HepG2 (cell line): ENCODE measurements around the gene NRL. TPM values are rescaled to one million over a fixed set of nuclear protein-coding genes. Genes with fewer than 3 reads are reported as not detected.
A peak's percentile ranks its signal among the peaks of the same experiment; 100 is the strongest.

Experiments
- ATAC-seq: fragments of 200-7000 bp; cut with Tn5 transposase; 3 replicates; pipeline ENCODE4 v1.9.1; 2020; ENCODE audit warnings: mild to moderate bottlenecking, moderate library complexity
- BruUV-seq: library from RNA; stranded (reverse); fragments of 400-500 nt; replicated peaks from 2 replicates; lab custom pipeline; 2021; lab: Mats Ljungman, UMichigan
- CTCF ChIA-PET: fragments of 300-600 bp; formaldehyde crosslinking; extraction: SDS; loops from one replicate; lab custom pipeline; 2021; ENCODE audit warnings: low total read pairs, inconsistent platforms, low intra/inter-chr PET ratio; lab: Yijun Ruan, JAX
- POLR2A ChIA-PET: fragments of 350-600 bp; sonication (Branson Sonifier 250); formaldehyde crosslinking; loops from one replicate; lab custom pipeline; 2020; ENCODE audit warnings: antibody characterized with exemption, inconsistent platforms; lab: Yijun Ruan, JAX
- DNase-seq: peaks from one replicate; pipeline ENCODE4 v3.0.0-alpha.2; 2015; ENCODE audit warnings: low spot score
- FAIRE-seq: peaks from 3 replicates; lab custom pipeline; 2011; peaks lifted over from hg19 to GRCh38; lab: Jason Lieb, UNC
- H2AFZ ChIP-seq: one replicate; pipeline ENCODE4 v1.6.1; 2011; ENCODE audit warnings: low read length, inconsistent platforms
- H3K27ac ChIP-seq: fragments of 300-600 bp; 3 replicates; pipeline ENCODE4 v1.8.0; 2011; ENCODE audit warnings: mixed run types, mild to moderate bottlenecking, mixed read lengths, low read length, inconsistent platforms; ENCODE audit not compliant: insufficient read depth; ENCODE audit errors: extremely low read length
- H3K27me3 ChIP-seq, 2 experiments: fragments of 200-600 bp in 1 of 2; 2 replicates in 1 of 2; 3 replicates in 1 of 2; pipeline versions ENCODE4 v1.6.0 to v1.8.0; 2011; ENCODE audit warnings: low read length in 2 of 2, mild to moderate bottlenecking in 2 of 2, moderate library complexity in 2 of 2, inconsistent platforms in 1 of 2; ENCODE audit not compliant: insufficient read depth in 2 of 2, control insufficient read depth in 1 of 2
- H3K36me3 ChIP-seq, 2 experiments: fragments of 200-600 bp in 1 of 2; replicated peaks in 1 of 2; 2 replicates in 1 of 2; 3 replicates in 1 of 2; pipeline versions ENCODE4 v1.5.1 to v1.8.0; 2011; ENCODE audit warnings: low read length in 2 of 2, inconsistent platforms in 1 of 2; ENCODE audit not compliant: insufficient read depth in 2 of 2, control insufficient read depth in 1 of 2
- H3K4me1 ChIP-seq: 2 replicates; pipeline ENCODE4 v1.5.1; 2012; ENCODE audit warnings: low read length, inconsistent platforms; ENCODE audit not compliant: insufficient read depth
- H3K4me2 ChIP-seq: 2 replicates; pipeline ENCODE4 v1.6.0; 2011; ENCODE audit warnings: low read depth, low read length, inconsistent platforms
- H3K4me3 ChIP-seq, 3 experiments: fragments of 200-600 bp in 1 of 3; sonication (generic), shearing (Covaris generic) in 1 of 3; replicated peaks in 1 of 3; 2 replicates each; pipeline ENCODE4 v1.5.1; 2011 to 2016; ENCODE audit warnings: low read length in 3 of 3, inconsistent platforms in 2 of 3, low read depth in 2 of 3, mild to moderate bottlenecking in 2 of 3, control low read depth in 1 of 3, mixed read lengths in 1 of 3; ENCODE audit not compliant: insufficient read depth in 1 of 3
- H3K79me2 ChIP-seq: one replicate; pipeline ENCODE4 v1.6.1; 2011; ENCODE audit warnings: low read length, inconsistent platforms; ENCODE audit not compliant: insufficient read depth
- H3K9ac ChIP-seq: 2 replicates; pipeline ENCODE4 v1.6.0; 2011; ENCODE audit warnings: mild to moderate bottlenecking, low read depth, low read length, inconsistent platforms; ENCODE audit not compliant: insufficient read depth
- H3K9me3 ChIP-seq: 2 replicates; pipeline ENCODE4 v1.5.1; 2012; ENCODE audit warnings: mild to moderate bottlenecking, low read length
- H4K20me1 ChIP-seq: 2 replicates; pipeline ENCODE4 v1.6.0; 2011; ENCODE audit warnings: inconsistent platforms, mild to moderate bottlenecking, low read length, moderate library complexity; ENCODE audit not compliant: insufficient read depth
- AGO1 ChIP-seq: fragments of 200-400 bp; formaldehyde crosslinking; IDR thresholded peaks from 2 replicates; pipeline ENCODE4 v1.6.1; 2017; ENCODE audit warnings: mild to moderate bottlenecking, low read depth, low read length, moderate library complexity; ENCODE audit not compliant: poor library complexity, severe bottlenecking
- AGO2 ChIP-seq: fragments of 200-400 bp; formaldehyde crosslinking; optimal IDR thresholded peaks from 2 replicates; pipeline ENCODE3; 2017; ENCODE audit warnings: mild to moderate bottlenecking, low read depth, low read length, moderate library complexity
- ATAD3A ChIP-seq: sonication (generic); formaldehyde crosslinking; IDR thresholded peaks from 2 replicates; pipeline ENCODE4 v1.4.0; 2020; ENCODE audit warnings: missing genetic modification reagents
- HOXA3 ChIP-seq: sonication (generic); formaldehyde crosslinking; IDR thresholded peaks from 2 replicates; pipeline ENCODE4 v1.5.0; 2020; ENCODE audit warnings: missing genetic modification reagents
- NR2F2 ChIP-seq: IDR thresholded peaks from 2 replicates; pipeline ENCODE4 v1.6.1; 2012; ENCODE audit warnings: low read depth, inconsistent platforms, borderline replicate concordance
- PCBP2 ChIP-seq: fragments of 200-400 bp; formaldehyde crosslinking; optimal IDR thresholded peaks from 2 replicates; pipeline ENCODE3; 2018; ENCODE audit warnings: low read length, low read depth; ENCODE audit not compliant: poor library complexity, severe bottlenecking
- POLR2G ChIP-seq: fragments of 200-400 bp; formaldehyde crosslinking; IDR thresholded peaks from 2 replicates; pipeline ENCODE4 v1.6.1; 2018; ENCODE audit warnings: mild to moderate bottlenecking, low read depth, low read length, moderate library complexity
- RBFOX2 ChIP-seq: fragments of 200-400 bp; formaldehyde crosslinking; IDR thresholded peaks from 2 replicates; pipeline ENCODE4 v1.6.1; 2017; ENCODE audit warnings: low read depth, mild to moderate bottlenecking, low read length
- TEAD2 ChIP-seq: sonication (generic); formaldehyde crosslinking; IDR thresholded peaks from 2 replicates; pipeline ENCODE4 v1.9.0; 2021; ENCODE audit warnings: missing genetic modification reagents
- ZBTB4 ChIP-seq: sonication (generic); formaldehyde crosslinking; IDR thresholded peaks from 2 replicates; pipeline ENCODE4 v1.4.0; 2020; ENCODE audit warnings: missing genetic modification reagents, mild to moderate bottlenecking, borderline replicate concordance
- ZFP1 ChIP-seq: IDR thresholded peaks from 2 replicates; pipeline ENCODE4 v1.6.1; 2016
- ZNF350 ChIP-seq: sonication (generic); formaldehyde crosslinking; IDR thresholded peaks from 2 replicates; pipeline ENCODE4 v1.4.0; 2020; ENCODE audit warnings: mild to moderate bottlenecking, low read depth, missing genetic modification reagents, borderline replicate concordance
- ZNF441 ChIP-seq: sonication (generic); formaldehyde crosslinking; IDR thresholded peaks from 2 replicates; pipeline ENCODE4 v1.7.0; 2021; ENCODE audit warnings: missing genetic modification reagents, borderline replicate concordance
- ZNF567 ChIP-seq: sonication (generic); formaldehyde crosslinking; IDR thresholded peaks from 2 replicates; pipeline ENCODE4 v1.8.1; 2023; ENCODE audit warnings: mild to moderate bottlenecking, missing genetic modification reagents, borderline replicate concordance
- WGBS: methylation state at CpG from one replicate; pipeline ENCODE4 v1.1.6; 2017; ENCODE audit warnings: low lambda C conversion rate; 5-methylcytosine and 5-hydroxymethylcytosine counted together
- in situ Hi-C: cut with HindIII; loops from 2 replicates; pipeline ENCODE4 v1.10.0; 2017; ENCODE audit warnings: low pct_unique_long_range_greater_than_20kb; ENCODE audit not compliant: extremely low pct_ligation_motif_present
- intact Hi-C: fragments of 100-400 bp; cut with micrococcal nuclease; formaldehyde crosslinking; loops from one replicate; pipeline ENCODE4 v1.10.0; 2022; ENCODE audit not compliant: unreplicated experiment
- polyA plus RNA-seq, 8 experiments: library from polyadenylated mRNA; depleted of rRNA in 3 of 8; stranded (reverse) in 7 of 8; unstranded in 1 of 8; fragments of >200 nt; fragmentation: Illumina TruSeq in 4 of 8; extraction: Trizol in 4 of 8; gene quantifications; 2 replicates each; pipeline versions ENCODE4 v1.2.1 to v1.2.3, GENCODE V29; 2011 to 2016; ENCODE audit warnings: low read depth in 4 of 8, missing spikeins in 1 of 8, mixed read lengths in 1 of 8; ENCODE audit not compliant: insufficient read depth in 1 of 8
- total RNA-seq, 5 experiments: library from RNA; depleted of rRNA; stranded (reverse); fragments of >200 nt; fragmentation: Illumina TruSeq; extraction: Trizol; gene quantifications; 2 replicates each; pipeline ENCODE4 v1.2.3, GENCODE V29; 2016; ENCODE audit warnings: low read depth in 1 of 5
- TF ChIP-seq, protein P1 (sequence below): sonication (generic); formaldehyde crosslinking; IDR thresholded peaks from 2 replicates; pipeline ENCODE4 v1.4.0; 2020; ENCODE audit warnings: missing genetic modification reagents, borderline replicate concordance
- TF ChIP-seq, protein P2 (sequence below): sonication (generic); formaldehyde crosslinking; IDR thresholded peaks from 2 replicates; pipeline ENCODE4 v1.4.0; 2020; ENCODE audit warnings: missing genetic modification reagents

NRL gene
- total and polyA plus RNA-seq, 2 of the 13 experiments (the other 11 are each of a cell fraction or from before 2014, with no cell fraction given), result 2.5 to 4.7 TPM

DNA sequence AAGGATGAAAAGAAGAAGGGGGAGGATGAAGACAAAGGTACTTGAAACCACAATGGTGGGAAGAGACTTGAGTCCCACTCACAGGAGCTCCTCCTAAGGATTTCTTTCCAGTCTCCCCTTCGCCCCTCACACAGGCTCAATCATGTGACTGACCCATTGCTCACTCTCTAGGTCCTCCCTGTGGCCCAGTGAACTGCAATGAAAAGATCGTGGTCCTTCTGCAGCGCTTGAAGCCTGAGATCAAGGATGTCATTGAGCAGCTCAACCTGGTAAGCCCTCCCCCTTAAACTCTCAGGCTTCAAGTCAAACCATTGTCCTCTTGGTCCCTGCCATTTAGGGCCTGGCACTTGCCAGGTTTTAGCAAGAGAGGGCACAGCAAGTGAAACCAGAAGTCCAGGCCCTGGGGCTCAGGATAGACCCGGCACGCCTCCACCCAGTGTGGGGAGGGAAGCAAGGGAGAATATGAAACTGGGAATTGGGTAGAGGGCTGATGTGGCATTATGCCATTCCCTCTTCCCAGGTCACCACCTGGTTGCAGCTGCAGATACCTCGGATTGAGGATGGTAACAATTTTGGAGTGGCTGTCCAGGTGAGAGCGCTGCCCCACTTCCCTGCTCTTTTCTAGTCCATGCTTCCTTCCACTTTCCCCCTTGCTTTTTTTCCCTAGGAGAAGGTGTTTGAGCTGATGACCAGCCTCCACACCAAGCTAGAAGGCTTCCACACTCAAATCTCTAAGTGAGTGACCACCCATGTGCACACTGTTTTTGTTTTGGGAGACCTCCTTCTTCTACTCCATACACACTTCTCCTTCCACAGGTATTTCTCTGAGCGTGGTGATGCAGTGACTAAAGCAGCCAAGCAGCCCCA, 23.0 kb upstream of the NRL start:
- peak overlapping the region; percentile 75 for H3K27ac ChIP-seq
- H3K9ac ChIP-seq, result peak overlapping the region; percentile 94
- H3K79me2 ChIP-seq, result peaks cover 44% of the 10 kb centered on the region
- no peaks in the 10 kb centered on the region for H3K9me3 ChIP-seq
- ATAC-seq, result no peak
- H3K4me1 ChIP-seq, result peaks cover 59% of the 10 kb centered on the region
- in situ Hi-C loops (loop anchor here (25.0 kb wide), 1 partner anchor 825 kb away; the partner anchor contains the start of genes BCL2L2, PABPN1 and PPP1R3E), intact Hi-C loops (no loop called here)
- H4K20me1 ChIP-seq, result peaks cover 11% of the 10 kb centered on the region
- H2AFZ ChIP-seq, result no peak overlapping the region
- TSS peak; percentile 61 for BruUV-seq
- peak overlapping the region; percentile 91 to 98 (median 93); a peak in 4 of 6 replicates for H3K4me3 ChIP-seq
- no peak for FAIRE-seq
- H3K36me3 ChIP-seq, result peaks cover 17 to 26% of the 10 kb centered on the region in 2 experiments
- H3K27me3 ChIP-seq, result no peaks in the 10 kb centered on the region; a peak in 1 of 5 replicates
- no peak for DNase-seq
- CTCF ChIA-PET, result no interaction called here
- H3K4me2 ChIP-seq, result peak overlapping the region; percentile 97
- POLR2A ChIA-PET, result interaction anchor here (0.9 to 22.7 kb wide), 15 partner anchors 9 to 1043 kb away, joined by 3 to 977 read pairs (median 27); partner anchors contain the start of genes ACIN1, C14orf119, CHMP4A and CIDEB
- 92% methylated on average over 8 of the region's 8 CpGs for WGBS
- TF ChIP-seq NR2F2 (no peak), AGO2 (peak; percentile 71), TEAD2 (no peak), ZFP1 (CRISPR knock-in tag) (no peak), POLR2G (peak; percentile 31), ZNF441 (CRISPR knock-in tag) (no peak), ZBTB4 (CRISPR knock-in tag) (0 out of 2 replicates have a peak, but pooled peaks have one; percentile 22), ZNF567 (CRISPR knock-in tag) (0 out of 2 replicates have a peak, but pooled peaks have one; percentile 73), HOXA3 (CRISPR knock-in tag) (no peak), RBFOX2 (peak; percentile 57), ATAD3A (CRISPR knock-in tag) (0 out of 2 replicates have a peak, but pooled peaks have one; percentile 19), ZNF350 (CRISPR knock-in tag) (0 out of 2 replicates have a peak, but pooled peaks have one; percentile 9), AGO1 (no peak), PCBP2 (peak; percentile 31)
- TF ChIP-seq, protein P1, sequence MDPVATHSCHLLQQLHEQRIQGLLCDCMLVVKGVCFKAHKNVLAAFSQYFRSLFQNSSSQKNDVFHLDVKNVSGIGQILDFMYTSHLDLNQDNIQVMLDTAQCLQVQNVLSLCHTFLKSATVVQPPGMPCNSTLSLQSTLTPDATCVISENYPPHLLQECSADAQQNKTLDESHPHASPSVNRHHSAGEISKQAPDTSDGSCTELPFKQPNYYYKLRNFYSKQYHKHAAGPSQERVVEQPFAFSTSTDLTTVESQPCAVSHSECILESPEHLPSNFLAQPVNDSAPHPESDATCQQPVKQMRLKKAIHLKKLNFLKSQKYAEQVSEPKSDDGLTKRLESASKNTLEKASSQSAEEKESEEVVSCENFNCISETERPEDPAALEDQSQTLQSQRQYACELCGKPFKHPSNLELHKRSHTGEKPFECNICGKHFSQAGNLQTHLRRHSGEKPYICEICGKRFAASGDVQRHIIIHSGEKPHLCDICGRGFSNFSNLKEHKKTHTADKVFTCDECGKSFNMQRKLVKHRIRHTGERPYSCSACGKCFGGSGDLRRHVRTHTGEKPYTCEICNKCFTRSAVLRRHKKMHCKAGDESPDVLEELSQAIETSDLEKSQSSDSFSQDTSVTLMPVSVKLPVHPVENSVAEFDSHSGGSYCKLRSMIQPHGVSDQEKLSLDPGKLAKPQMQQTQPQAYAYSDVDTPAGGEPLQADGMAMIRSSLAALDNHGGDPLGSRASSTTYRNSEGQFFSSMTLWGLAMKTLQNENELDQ, result peak; percentile 67; the same call in 1 of the 2 replicates
- TF ChIP-seq, protein P2, sequence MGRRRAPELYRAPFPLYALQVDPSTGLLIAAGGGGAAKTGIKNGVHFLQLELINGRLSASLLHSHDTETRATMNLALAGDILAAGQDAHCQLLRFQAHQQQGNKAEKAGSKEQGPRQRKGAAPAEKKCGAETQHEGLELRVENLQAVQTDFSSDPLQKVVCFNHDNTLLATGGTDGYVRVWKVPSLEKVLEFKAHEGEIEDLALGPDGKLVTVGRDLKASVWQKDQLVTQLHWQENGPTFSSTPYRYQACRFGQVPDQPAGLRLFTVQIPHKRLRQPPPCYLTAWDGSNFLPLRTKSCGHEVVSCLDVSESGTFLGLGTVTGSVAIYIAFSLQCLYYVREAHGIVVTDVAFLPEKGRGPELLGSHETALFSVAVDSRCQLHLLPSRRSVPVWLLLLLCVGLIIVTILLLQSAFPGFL (CRISPR knock-in tag), result 0 out of 2 replicates have a peak, but pooled peaks have one; percentile 76
